Panc1 (cell line): ENCODE measurements around the gene MYLK. TPM values are rescaled to one million over a fixed set of nuclear protein-coding genes. Genes with fewer than 3 reads are reported as not detected.
"Not testable (repeated sequence)": the region's sequence is repeated elsewhere in the genome, so short reads cannot be mapped to it uniquely, and the experiment has no call there.

Experiments
- ATAC-seq: fragments of 200-7000 bp; cut with Tn5 transposase; 2 replicates; pipeline ENCODE4 v1.9.1; 2020; ENCODE audit warnings: mild to moderate bottlenecking, moderate library complexity
- BruUV-seq: library from RNA; stranded (reverse); fragments of 400-500 nt; replicated peaks from 2 replicates; lab custom pipeline; 2021; lab: Mats Ljungman, UMichigan
- CTCF ChIA-PET: fragments of 300-600 bp; sonication (Branson Sonifier 250); formaldehyde crosslinking; loops from one replicate; lab custom pipeline; 2022; ENCODE audit warnings: antibody characterized with exemption; lab: Charles Lee
- POLR2A ChIA-PET: fragments of 300-600 bp; sonication (Branson Sonifier 250); formaldehyde crosslinking; loops from one replicate; lab custom pipeline; 2022; ENCODE audit warnings: antibody characterized with exemption; lab: Charles Lee
- DNase-seq: peaks from one replicate; pipeline ENCODE4 v3.0.0-alpha.2; 2010; ENCODE audit warnings: low read depth, low spot score
- H3K27ac ChIP-seq: 2 replicates; pipeline ENCODE4 v1.5.1; 2011; ENCODE audit warnings: mild to moderate bottlenecking, low read length, inconsistent platforms
- H3K27me3 ChIP-seq: fragments of 200-500 bp; sonication (Bioruptor generic); 2 replicates; pipeline ENCODE4 v1.6.0; 2014; ENCODE audit warnings: low read length, inconsistent platforms; ENCODE audit not compliant: control insufficient read depth, insufficient read depth
- H3K36me3 ChIP-seq: fragments of 200-500 bp; sonication (Bioruptor generic); 2 replicates; pipeline ENCODE4 v1.5.1; 2014; ENCODE audit warnings: inconsistent platforms, mild to moderate bottlenecking, low read length, moderate library complexity; ENCODE audit not compliant: control insufficient read depth, insufficient read depth
- H3K4me1 ChIP-seq: 2 replicates; pipeline ENCODE4 v1.5.1; 2011; ENCODE audit warnings: inconsistent platforms, mild to moderate bottlenecking, low read length, moderate library complexity; ENCODE audit not compliant: control insufficient read depth, insufficient read depth
- H3K4me3 ChIP-seq, 2 experiments: 2 replicates each; pipeline ENCODE4 v1.5.1; 2011 to 2012; ENCODE audit warnings: low read depth in 2 of 2, low read length in 2 of 2, mild to moderate bottlenecking in 2 of 2, inconsistent platforms in 1 of 2, moderate library complexity in 1 of 2
- H3K9me3 ChIP-seq: fragments of 200-500 bp; sonication (Bioruptor generic); 2 replicates; pipeline ENCODE4 v1.5.1; 2014; ENCODE audit warnings: low read depth, mild to moderate bottlenecking, inconsistent platforms, low read length, moderate library complexity; ENCODE audit not compliant: control insufficient read depth, insufficient read depth
- CTCF ChIP-seq: fragments of 450-650 bp; IDR thresholded peaks from 2 replicates; pipeline ENCODE4 v1.5.1; 2017; ENCODE audit warnings: mild to moderate bottlenecking
- POLR2AphosphoS5 ChIP-seq: IDR thresholded peaks from 2 replicates; pipeline ENCODE4 v1.6.1; 2012; ENCODE audit warnings: mild to moderate bottlenecking, low read depth, low read length, moderate library complexity
- REST ChIP-seq, 2 experiments: IDR thresholded peaks; 2 replicates each; pipeline ENCODE4 v1.6.1; 2011 to 2012; ENCODE audit warnings: low read depth in 2 of 2, control low read depth in 1 of 2, low read length in 1 of 2, mild to moderate bottlenecking in 1 of 2, moderate library complexity in 1 of 2; ENCODE audit not compliant: insufficient read depth in 1 of 2
- SIN3A ChIP-seq: IDR thresholded peaks from 2 replicates; pipeline ENCODE4 v1.6.1; 2012; ENCODE audit warnings: low read depth, mild to moderate bottlenecking, low read length, moderate library complexity, borderline replicate concordance; ENCODE audit not compliant: insufficient read depth
- TCF7L2 ChIP-seq: IDR thresholded peaks from 2 replicates; pipeline ENCODE4 v1.6.1; 2011; ENCODE audit warnings: mild to moderate bottlenecking, low read depth, low read length, inconsistent platforms
- in situ Hi-C: cut with HindIII; loops from 2 replicates; pipeline ENCODE4 v1.10.0; 2016; ENCODE audit warnings: low sequenced_read_pairs, low pct_unique_long_range_greater_than_20kb
- intact Hi-C: fragments of 100-400 bp; cut with micrococcal nuclease; formaldehyde crosslinking; loops from one replicate; pipeline ENCODE4 v1.10.0; 2022; ENCODE audit not compliant: unreplicated experiment
- total RNA-seq: library from RNA; stranded (reverse); gene quantifications from one replicate; pipeline ENCODE4 v1.2.1, GENCODE V29; 2021; ENCODE audit not compliant: unreplicated experiment

The MYLK gene
- total RNA-seq, 1 experiment from 2014 or later, result 29.7 TPM

- BruUV-seq, result no TSS peak
- Histone ChIP-seq H3K9me3 (no peaks in the 10 kb centered on the region), H3K4me3 (no peak overlapping the region), H3K27me3 (no peaks in the 10 kb centered on the region; the same call in 1 of the 2 replicates), H3K4me1 (no peaks in the 10 kb centered on the region), H3K27ac (no peak overlapping the region), H3K36me3 (no peaks in the 10 kb centered on the region)
- ChIA-PET CTCF (no interaction called here), POLR2A (no interaction called here)
- no peak for TF ChIP-seq TCF7L2
- intact Hi-C loops (loop anchor here (2.0 to 10.0 kb wide), 2 partner anchors 69 to 263 kb away; no protein-coding TSS in a partner anchor), in situ Hi-C loops (no loop called here)
- DNase-seq, result no peak
- no peak for ATAC-seq
Measured at GRCh38 chr3:123722021-123722420, 162.1 kb downstream of the MYLK start.

- H3K4me3 ChIP-seq, H3K4me1 ChIP-seq, in situ Hi-C loops, BruUV-seq, CTCF ChIA-PET, H3K9me3 ChIP-seq, H3K36me3 ChIP-seq, ATAC-seq, POLR2A ChIA-PET, H3K27me3 ChIP-seq, H3K27ac ChIP-seq, DNase-seq: not testable (repeated sequence)
- intact Hi-C loops, result loop anchor here (10.0 kb wide), 1 partner anchor 264 kb away; no protein-coding TSS in a partner anchor
Measured at GRCh38 chr3:123721095-123721689, 162.9 kb downstream of the MYLK start.

GRCh38 chr3:123720638-123721037 is 163.5 kb downstream of the MYLK start:
- no peak for ATAC-seq
- Histone ChIP-seq H3K4me1 (no peaks in the 10 kb centered on the region), H3K4me3 (no peak overlapping the region), H3K27ac (no peak overlapping the region), H3K9me3 (no peaks in the 10 kb centered on the region), H3K27me3 (no peaks in the 10 kb centered on the region), H3K36me3 (no peaks in the 10 kb centered on the region)
- ChIA-PET CTCF (no interaction called here), POLR2A (no interaction called here)
- no peak for TF ChIP-seq CTCF
- BruUV-seq, result no TSS peak
- intact Hi-C loops (loop anchor here (10.0 kb wide), 1 partner anchor 264 kb away; no protein-coding TSS in a partner anchor), in situ Hi-C loops (no loop called here)
- DNase-seq, result no peak

DNA sequence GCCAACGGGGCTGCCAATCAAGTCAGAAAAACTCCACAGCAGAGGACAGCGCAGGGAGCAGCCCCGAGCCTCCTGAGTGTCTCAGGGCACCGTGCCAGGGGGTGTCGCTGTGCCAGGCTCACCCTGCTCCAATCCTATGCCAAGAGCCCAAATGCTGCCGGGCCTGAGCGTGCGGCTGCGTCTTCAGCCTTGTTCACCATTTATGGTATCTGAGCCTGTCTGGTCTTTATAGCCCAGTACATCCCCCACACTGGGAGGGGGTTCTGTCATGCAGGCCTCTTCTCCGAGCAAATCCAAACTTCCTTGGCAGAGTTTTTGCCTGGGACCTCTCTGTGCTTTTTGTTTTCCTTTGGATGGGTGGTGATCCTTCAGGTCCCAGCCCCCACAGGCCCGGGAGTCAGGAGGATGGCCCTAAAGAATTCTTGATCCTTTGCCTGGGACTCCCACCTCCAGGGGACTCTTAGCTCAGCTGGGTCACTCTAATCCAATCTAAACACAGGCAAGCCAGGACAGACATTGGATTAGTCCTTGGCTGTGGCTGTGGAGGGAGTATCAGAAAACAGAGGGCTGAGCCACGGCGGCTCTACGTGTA is 164.2 kb downstream of the MYLK start:
- Histone ChIP-seq H3K9me3 (no peaks in the 10 kb centered on the region), H3K27me3 (no peaks in the 10 kb centered on the region), H3K27ac (no peak overlapping the region), H3K4me1 (no peaks in the 10 kb centered on the region), H3K36me3 (no peaks in the 10 kb centered on the region), H3K4me3 (no peak overlapping the region)
- in situ Hi-C loops, result no loop called here
- ATAC-seq, result peak; percentile 12
- no peak for DNase-seq
- no TSS peak for BruUV-seq
- POLR2A ChIA-PET, result no interaction called here
- CTCF ChIA-PET, result no interaction called here
- intact Hi-C loops, result loop anchor here (10.0 kb wide), 1 partner anchor 265 kb away; no protein-coding TSS in a partner anchor
- TF ChIP-seq TCF7L2 (no peak), CTCF (no peak), SIN3A (no peak), POLR2AphosphoS5 (no peak), REST (IDR thresholded peaks at IDR 0.05; ENCODE audit: insufficient read depth in 1 of 2, low read depth in 2 of 2, low read length in 1 of 2) (no peak)
